ENCODE measurements around the gene MRPS15. TPM values are rescaled to one million over a fixed set of nuclear protein-coding genes. Genes with fewer than 3 reads are reported as not detected.

Gene MRPS15
- polyA plus RNA-seq (2013, experiment 1 of 2) = 128 TPM
- polyA plus RNA-seq (2013, experiment 2 of 2) = 126 TPM

DNA sequence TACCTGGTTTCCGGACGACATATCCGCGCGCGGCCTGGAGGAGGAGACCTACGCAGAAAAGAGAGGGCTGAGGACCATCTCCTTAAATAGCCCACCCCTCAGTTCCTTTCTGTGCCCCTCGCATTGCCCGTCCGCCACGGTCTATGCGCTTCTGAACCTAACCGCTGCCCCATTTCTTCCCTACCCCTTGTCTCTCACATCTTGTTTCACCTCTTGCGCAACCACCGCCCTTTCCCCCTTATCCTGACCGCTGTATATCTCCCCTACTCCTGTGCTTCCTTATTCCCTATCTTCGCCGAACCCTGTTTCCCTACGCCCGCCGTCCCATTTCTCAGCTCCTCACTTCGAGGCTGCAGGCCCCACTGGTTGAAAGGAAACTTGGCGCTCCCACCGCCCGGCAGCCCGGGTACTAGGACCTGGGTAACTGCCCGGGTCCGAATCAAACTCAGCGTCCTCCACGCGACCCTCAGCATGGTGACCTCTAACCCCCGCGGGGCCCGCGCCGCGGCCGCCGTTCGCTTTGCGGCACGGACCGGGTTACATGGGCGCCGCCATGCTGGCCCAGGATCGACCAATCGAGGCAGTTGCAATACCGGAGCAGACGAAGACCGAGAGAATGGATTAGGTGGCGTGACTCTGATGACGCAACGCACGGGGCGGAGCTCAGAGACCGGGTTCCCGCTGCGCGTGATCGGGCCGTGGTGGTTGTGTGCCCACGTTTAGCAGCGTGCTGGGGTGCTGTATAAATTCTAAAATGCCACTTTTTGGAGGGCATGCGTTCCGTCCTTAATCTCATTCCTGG, at the start of gene MRPS15:
Gene MRPS15, minus strand, starts transcription at position 582 of the 802 bp plus-strand sequence. Its CDS starts 109 bp downstream, at position 473.
- Histone ChIP-seq H3K27me3 (ENCODE audit: control insufficient read depth in 3 of 3, insufficient read depth in 3 of 3, low read depth in 1 of 3, low read length in 3 of 3) (no peaks in the 10 kb centered on the region), H3K4me2 (ENCODE audit: insufficient read depth, low read length, poor library complexity, severe bottlenecking) (peak within 1 kb of the TSS; percentile 84), H3K79me1 (ENCODE audit: low read depth, low read length) (peaks cover 4% of the 10 kb centered on the region), H2AFZ (ENCODE audit: low read length) (peak within 1 kb of the TSS; percentile 84), H3K9ac (ENCODE audit: low read depth, low read length, poor library complexity) (peak within 1 kb of the TSS; percentile 87), H4K91ac (ENCODE audit: low read depth, low read length, poor library complexity) (peak within 1 kb of the TSS; percentile 90), H2BK12ac (ENCODE audit: low read length) (no peak within 1 kb of the TSS), H2BK5ac (ENCODE audit: low read length) (peak within 1 kb of the TSS; percentile 62), H3K4me1 (ENCODE audit: control insufficient read depth in 2 of 2, insufficient read depth in 1 of 2, low read depth in 1 of 2, low read length in 2 of 2) (peaks cover 0 to 8% of the 10 kb centered on the region in 2 donors), H3K14ac (ENCODE audit: low read length) (no peak within 1 kb of the TSS), H3K23ac (ENCODE audit: low read depth, low read length, poor library complexity) (peak within 1 kb of the TSS; percentile 81), H4K8ac (ENCODE audit: low read depth, low read length) (no peak within 1 kb of the TSS), H3K4ac (ENCODE audit: low read length) (no peak within 1 kb of the TSS), H3K18ac (ENCODE audit: low read length) (peak within 1 kb of the TSS; percentile 76), H2BK15ac (ENCODE audit: low read length) (no peak within 1 kb of the TSS), H3K27ac (replicated peaks; ENCODE audit: low read length) (peak within 1 kb of the TSS; percentile 78), H3K4me3 (ENCODE audit: low read length in 2 of 2) (peak within 1 kb of the TSS; percentile 71 to 96), H3K36me3 (replicated peaks in 1 of 2; ENCODE audit: control insufficient read depth in 2 of 2, insufficient read depth in 2 of 2, low read length in 2 of 2) (peaks cover 28 to 34% of the 10 kb centered on the region in 2 donors), H3K9me3 (replicated peaks in 1 of 2; ENCODE audit: control insufficient read depth in 2 of 2, insufficient read depth in 1 of 2, low read depth in 1 of 2, low read length in 2 of 2) (no peaks in the 10 kb centered on the region), H2AK5ac (ENCODE audit: low read depth, low read length) (peak within 1 kb of the TSS; percentile 41), H2BK120ac (ENCODE audit: low read depth, low read length) (no peak within 1 kb of the TSS)
- DNase-seq (ENCODE audit: low spot score) = peak; percentile 90
- no CpG with 5 or more reads among the region's 65 CpGs for WGBS, 2 donors (ENCODE audit: extremely low coverage in 2 of 2, insufficient read length in 2 of 2, insufficient replicate concordance in 1 of 2)

DNA sequence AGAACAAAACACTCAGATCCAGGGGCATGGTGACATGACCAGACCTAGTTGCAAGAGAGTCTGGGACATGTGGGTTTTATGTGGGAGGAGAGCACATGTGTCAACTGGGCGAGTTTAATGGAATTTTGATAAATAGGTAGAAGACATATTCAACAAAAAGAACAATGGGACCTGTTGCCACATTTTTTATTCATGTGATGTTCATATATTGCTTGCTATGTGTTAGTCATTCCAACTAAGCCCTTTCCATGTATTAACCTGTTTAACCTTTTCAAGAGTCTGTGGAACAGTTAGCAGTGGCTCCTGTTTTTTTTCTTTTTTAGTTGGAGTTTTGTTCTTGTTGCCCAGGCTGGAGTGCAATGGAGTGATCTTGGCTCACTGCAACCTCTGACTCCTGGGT, 48.7 kb upstream of the MRPS15 start:
- Histone ChIP-seq H3K4me1 (ENCODE audit: control insufficient read depth in 2 of 2, insufficient read depth in 1 of 2, low read depth in 1 of 2, low read length in 2 of 2) (peaks cover 4% of the 10 kb centered on the region in 2 donors), H3K36me3 (replicated peaks in 1 of 2; ENCODE audit: control insufficient read depth in 2 of 2, insufficient read depth in 2 of 2, low read length in 2 of 2) (no peaks in the 10 kb centered on the region)
- no peak for DNase-seq (ENCODE audit: low spot score)

DNA sequence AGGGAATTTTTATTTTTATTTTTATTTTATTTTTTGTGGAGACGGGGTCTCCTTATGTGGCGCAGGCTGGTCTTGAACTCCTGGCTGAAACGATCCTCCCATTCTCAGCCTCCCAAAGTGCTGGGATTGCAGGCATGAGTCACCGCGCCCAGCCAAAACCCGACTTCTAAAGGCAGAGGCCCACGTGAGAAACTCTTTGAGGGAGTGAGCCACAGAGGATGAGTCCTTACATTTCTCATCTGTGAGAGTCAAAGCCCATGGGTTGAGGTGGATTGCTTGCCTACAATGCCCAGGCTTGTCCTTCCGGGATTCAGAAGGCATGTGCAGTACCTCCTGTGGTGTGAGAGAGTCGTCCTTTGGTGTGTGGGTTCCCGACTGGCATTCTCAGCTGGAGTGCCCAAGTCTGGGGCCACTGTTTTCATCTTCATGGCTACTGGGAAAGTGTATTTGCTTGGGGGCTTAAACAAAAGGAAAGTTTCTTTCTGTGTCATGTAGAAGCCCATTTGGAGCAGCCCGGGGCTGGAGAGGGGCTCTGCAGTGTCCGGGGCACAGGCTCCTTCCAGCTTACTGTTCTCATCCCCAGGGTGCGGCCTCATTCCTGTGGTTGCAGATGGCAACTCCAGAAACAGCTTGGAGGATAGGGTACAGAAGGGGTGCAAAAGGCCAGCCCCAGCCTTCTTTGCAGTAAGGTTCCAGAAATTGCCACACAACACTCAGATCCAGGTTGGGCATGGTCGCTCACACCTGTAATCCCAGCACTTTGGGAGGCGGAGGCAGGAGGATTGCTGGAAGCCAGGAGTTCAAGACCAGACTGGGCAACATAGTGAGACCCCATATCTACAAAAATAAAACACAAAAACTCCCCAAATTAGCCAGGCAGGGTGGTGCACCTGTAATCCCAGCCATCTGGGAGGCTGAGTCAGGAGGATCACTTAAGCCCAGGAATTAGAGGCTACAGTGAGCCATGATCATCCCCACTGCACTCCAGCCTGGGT, 47.9 kb upstream of the MRPS15 start:
- Histone ChIP-seq H2AFZ (ENCODE audit: low read length) (peak overlapping the region; percentile 45), H2BK15ac (ENCODE audit: low read length) (no peak overlapping the region), H2BK120ac (ENCODE audit: low read depth, low read length) (no peak overlapping the region), H2BK5ac (ENCODE audit: low read length) (no peak overlapping the region), H3K9me3 (replicated peaks in 1 of 2; ENCODE audit: control insufficient read depth in 2 of 2, insufficient read depth in 1 of 2, low read depth in 1 of 2, low read length in 2 of 2) (no peaks in the 10 kb centered on the region), H3K18ac (ENCODE audit: low read length) (peak overlapping the region; percentile 51), H3K9ac (ENCODE audit: low read depth, low read length, poor library complexity) (no peak overlapping the region), H3K4me2 (ENCODE audit: insufficient read depth, low read length, poor library complexity, severe bottlenecking) (no peak overlapping the region), H2AK5ac (ENCODE audit: low read depth, low read length) (peak overlapping the region; percentile 58), H3K23ac (ENCODE audit: low read depth, low read length, poor library complexity) (no peak overlapping the region), H3K4me3 (ENCODE audit: low read length in 2 of 2) (no peak overlapping the region), H3K79me1 (ENCODE audit: low read depth, low read length) (no peaks in the 10 kb centered on the region), H2BK12ac (ENCODE audit: low read length) (no peak overlapping the region), H3K36me3 (replicated peaks in 1 of 2; ENCODE audit: control insufficient read depth in 2 of 2, insufficient read depth in 2 of 2, low read length in 2 of 2) (no peaks in the 10 kb centered on the region), H4K91ac (ENCODE audit: low read depth, low read length, poor library complexity) (no peak overlapping the region), H4K8ac (ENCODE audit: low read depth, low read length) (no peak overlapping the region), H3K27me3 (ENCODE audit: control insufficient read depth in 3 of 3, insufficient read depth in 3 of 3, low read depth in 1 of 3, low read length in 3 of 3) (peaks cover 0 to 13% (median 0%) of the 10 kb centered on the region in 3 experiments), H3K4ac (ENCODE audit: low read length) (no peak overlapping the region), H3K27ac (replicated peaks; ENCODE audit: low read length) (no peak overlapping the region), H3K4me1 (ENCODE audit: control insufficient read depth in 2 of 2, insufficient read depth in 1 of 2, low read depth in 1 of 2, low read length in 2 of 2) (peaks cover 4 to 9% of the 10 kb centered on the region in 2 donors), H3K14ac (ENCODE audit: low read length) (no peak overlapping the region)
- WGBS, 2 donors (ENCODE audit: extremely low coverage in 2 of 2, insufficient read length in 2 of 2, insufficient replicate concordance in 1 of 2) = no CpG with 5 or more reads among the region's 15 CpGs
- DNase-seq (ENCODE audit: low spot score) = no peak

More for the DNA sequence above, 48.7 kb upstream of the MRPS15 start:
- Histone ChIP-seq H3K14ac (ENCODE audit: low read length) (no peak overlapping the region), H2BK120ac (ENCODE audit: low read depth, low read length) (no peak overlapping the region), H4K91ac (ENCODE audit: low read depth, low read length, poor library complexity) (no peak overlapping the region), H2BK12ac (ENCODE audit: low read length) (no peak overlapping the region), H3K27me3 (ENCODE audit: control insufficient read depth in 3 of 3, insufficient read depth in 3 of 3, low read depth in 1 of 3, low read length in 3 of 3) (peaks cover 0 to 20% (median 0%) of the 10 kb centered on the region in 3 experiments), H3K4me3 (ENCODE audit: low read length in 2 of 2) (no peak overlapping the region), H3K18ac (ENCODE audit: low read length) (no peak overlapping the region), H2AK5ac (ENCODE audit: low read depth, low read length) (no peak overlapping the region), H3K27ac (replicated peaks; ENCODE audit: low read length) (no peak overlapping the region), H2AFZ (ENCODE audit: low read length) (no peak overlapping the region), H2BK5ac (ENCODE audit: low read length) (no peak overlapping the region), H3K9me3 (replicated peaks in 1 of 2; ENCODE audit: control insufficient read depth in 2 of 2, insufficient read depth in 1 of 2, low read depth in 1 of 2, low read length in 2 of 2) (no peaks in the 10 kb centered on the region), H3K4me2 (ENCODE audit: insufficient read depth, low read length, poor library complexity, severe bottlenecking) (no peak overlapping the region), H3K4ac (ENCODE audit: low read length) (no peak overlapping the region), H3K79me1 (ENCODE audit: low read depth, low read length) (no peaks in the 10 kb centered on the region), H2BK15ac (ENCODE audit: low read length) (no peak overlapping the region), H3K9ac (ENCODE audit: low read depth, low read length, poor library complexity) (no peak overlapping the region), H4K8ac (ENCODE audit: low read depth, low read length) (no peak overlapping the region), H3K23ac (ENCODE audit: low read depth, low read length, poor library complexity) (no peak overlapping the region)
- WGBS, 2 donors (ENCODE audit: extremely low coverage in 2 of 2, insufficient read length in 2 of 2, insufficient replicate concordance in 1 of 2) = no CpG with 5 or more reads among the region's 1 CpG

Measured in neuronal stem cell (in vitro differentiated cells).